K562 (cell line): Measurements from ENCODE around the gene CD300LB. TPM values are rescaled to one million over a fixed set of nuclear protein-coding genes. Genes with fewer than 3 reads are reported as not detected.

Experiments
- AFF1 ChIP-seq, 2 experiments: fragments of 450-650 bp; IDR thresholded peaks; 2 replicates each; pipeline ENCODE4 v1.6.1; 2018; ENCODE audit warnings: mild to moderate bottlenecking in 2 of 2, low read depth in 1 of 2; ENCODE audit not compliant: partially characterized antibody in 2 of 2
- CREB3 ChIP-seq: fragments of 450-650 bp; conservative IDR thresholded peaks from 2 replicates; pipeline ENCODE4 v1.6.1; 2016; ENCODE audit warnings: missing genetic modification characterization, low read depth, mild to moderate bottlenecking, missing compliant biosample characterization, moderate library complexity
- EGR1 ChIP-seq: fragments of 450-650 bp; conservative IDR thresholded peaks from 2 replicates; pipeline ENCODE4 v1.6.1; 2017; ENCODE audit warnings: mild to moderate bottlenecking
- MCM7 ChIP-seq, 2 experiments: fragments of 450-650 bp; IDR thresholded peaks; 2 replicates each; pipeline ENCODE4 v1.6.1; 2016 to 2018
- ZZZ3 ChIP-seq: fragments of 450-650 bp; IDR thresholded peaks from 2 replicates; pipeline ENCODE4 v1.6.1; 2016; ENCODE audit warnings: antibody characterized with exemption, mild to moderate bottlenecking, moderate library complexity
- polyA plus RNA-seq, 8 experiments: library from polyadenylated mRNA; depleted of rRNA in 4 of 8; stranded (reverse) in 5 of 8; unstranded in 3 of 8; fragments of >200 nt; fragmentation: Nextera tagmentation in 2 of 8; fragmentation: Illumina TruSeq in 1 of 8; extraction: Ambion mirVana in 2 of 8; extraction: Trizol in 1 of 8; gene quantifications; 2 replicates each; pipeline versions ENCODE4 v1.2.1 to v1.2.3, GENCODE V29; 2011 to 2014; ENCODE audit warnings: inconsistent platforms in 1 of 8, missing spikeins in 1 of 8
- total RNA-seq, 7 experiments: library from RNA; depleted of rRNA in 6 of 7; stranded (reverse); fragments of >200 nt in 6 of 7; fragmentation: Illumina TruSeq in 2 of 7; extraction: Trizol in 2 of 7; gene quantifications; 2 replicates each; pipeline versions ENCODE4 v1.2.1 to v1.2.3, GENCODE V29; 2011 to 2021; ENCODE audit warnings: low replicate concordance in 1 of 7

CD300LB gene
- total and polyA plus RNA-seq, 9 of the 15 experiments (the other 6 are each of a cell fraction or from before 2014, with no cell fraction given), result not detected

GRCh38 chr17:74555427-74555940, 24.2 kb upstream of the CD300LB start (continued):
- TF ChIP-seq CREB3 (tag), result no peak
- TF ChIP-seq MCM7 (IDR thresholded peaks at IDR 0.05), result no peak
- no peak for TF ChIP-seq ZZZ3
- no peak for TF ChIP-seq AFF1 (IDR thresholded peaks at IDR 0.05; ENCODE audit: low read depth in 1 of 2, partially characterized antibody in 2 of 2)
- 0 out of 2 replicates have a peak, but pooled peaks have one; percentile 13 for TF ChIP-seq EGR1
- TF ChIP-seq, all 486 proteins: peak for 5
